Osteocyte (in vitro differentiated cells): ENCODE data around the gene EPS8L3. TPM values are rescaled to one million over a fixed set of nuclear protein-coding genes. Genes with fewer than 3 reads are reported as not detected.

Experiments
- DNase-seq: peaks from one replicate; pipeline ENCODE4 v3.0.0; 2021; ENCODE audit warnings: mixed read lengths; ENCODE audit not compliant: unreplicated experiment; ENCODE audit errors: extremely low spot score
- H3K27ac Mint-ChIP-seq: one replicate; pipeline ENCODE4 v1.8.0; 2021; ENCODE audit warnings: mild to moderate bottlenecking, mixed read lengths; ENCODE audit not compliant: unreplicated experiment
- H3K27me3 Mint-ChIP-seq: one replicate; pipeline ENCODE4 v1.8.0; 2021; ENCODE audit warnings: mixed read lengths; ENCODE audit not compliant: unreplicated experiment
- H3K36me3 Mint-ChIP-seq: one replicate; pipeline ENCODE4 v1.8.0; 2021; ENCODE audit warnings: mixed read lengths; ENCODE audit not compliant: unreplicated experiment
- H3K4me1 Mint-ChIP-seq: one replicate; pipeline ENCODE4 v1.8.0; 2021; ENCODE audit warnings: mixed read lengths; ENCODE audit not compliant: unreplicated experiment
- H3K4me3 Mint-ChIP-seq: one replicate; pipeline ENCODE4 v1.8.0; 2021; ENCODE audit warnings: mild to moderate bottlenecking, moderate library complexity, mixed read lengths; ENCODE audit not compliant: unreplicated experiment
- H3K9me3 Mint-ChIP-seq: one replicate; pipeline ENCODE4 v1.8.0; 2021; ENCODE audit warnings: mixed read lengths; ENCODE audit not compliant: unreplicated experiment
- CTCF ChIP-seq: fragments of 200-600 bp; sonication (generic); IDR thresholded peaks from 2 replicates; pipeline ENCODE4 v1.5.0; 2021; ENCODE audit warnings: antibody characterized with exemption, mild to moderate bottlenecking, moderate library complexity
- total RNA-seq: library from RNA; stranded (reverse); gene quantifications from 2 replicates; pipeline ENCODE4 v1.2.1, GENCODE V29; 2021

Gene EPS8L3
- total RNA-seq, 1 donor from 2014 or later, result not detected

GRCh38 chr1:109807402-109807801 lies 43.7 kb upstream of the EPS8L3 start:
- no peak for TF ChIP-seq CTCF
- Mint-ChIP-seq H3K36me3 (no peaks in the 10 kb centered on the region), H3K9me3 (no peaks in the 10 kb centered on the region), H3K27me3 (no peaks in the 10 kb centered on the region), H3K27ac (no peak overlapping the region), H3K4me1 (peaks cover 29% of the 10 kb centered on the region), H3K4me3 (no peak overlapping the region)
- no peak for DNase-seq

- H3K27ac Mint-ChIP-seq, result peak overlapping the region; percentile 34
- H3K4me1 Mint-ChIP-seq, result peaks cover 29% of the 10 kb centered on the region
- TF ChIP-seq CTCF, result no peak
- DNase-seq, result no peak
- no peak overlapping the region for H3K4me3 Mint-ChIP-seq
- H3K27me3 Mint-ChIP-seq, result no peaks in the 10 kb centered on the region
- no peaks in the 10 kb centered on the region for H3K36me3 Mint-ChIP-seq
- no peaks in the 10 kb centered on the region for H3K9me3 Mint-ChIP-seq
Observed at GRCh38 chr1:109806733-109807400, 43.1 kb upstream of the EPS8L3 start.

GRCh38 chr1:109805486-109806165 lies 41.9 kb upstream of the EPS8L3 start:
- Mint-ChIP-seq H3K27ac (no peak overlapping the region), H3K36me3 (no peaks in the 10 kb centered on the region), H3K4me1 (peaks cover 29% of the 10 kb centered on the region), H3K4me3 (no peak overlapping the region), H3K27me3 (no peaks in the 10 kb centered on the region), H3K9me3 (no peaks in the 10 kb centered on the region)
- DNase-seq, result no peak
- TF ChIP-seq CTCF, result no peak

- Mint-ChIP-seq H3K27me3 (no peaks in the 10 kb centered on the region), H3K27ac (no peak overlapping the region), H3K4me1 (peaks cover 31% of the 10 kb centered on the region), H3K9me3 (no peaks in the 10 kb centered on the region), H3K36me3 (no peaks in the 10 kb centered on the region), H3K4me3 (no peak overlapping the region)
- TF ChIP-seq CTCF, result no peak
- no peak for DNase-seq
Observed at GRCh38 chr1:109804660-109805059, 40.9 kb upstream of the EPS8L3 start.

GRCh38 chr1:109803901-109804331 lies 40.2 kb upstream of the EPS8L3 start:
- H3K9me3 Mint-ChIP-seq, result no peaks in the 10 kb centered on the region
- no peak for TF ChIP-seq CTCF
- H3K27me3 Mint-ChIP-seq, result no peaks in the 10 kb centered on the region
- no peak overlapping the region for H3K27ac Mint-ChIP-seq
- peaks cover 36% of the 10 kb centered on the region for H3K4me1 Mint-ChIP-seq
- DNase-seq, result no peak
- H3K4me3 Mint-ChIP-seq, result no peak overlapping the region
- H3K36me3 Mint-ChIP-seq, result no peaks in the 10 kb centered on the region
